ENCODE data around the gene MEA1. TPM values are rescaled to one million over a fixed set of nuclear protein-coding genes. Genes with fewer than 3 reads are reported as not detected.

Gene MEA1
- 93.9 to 110 TPM (median 98.0 TPM) in 5 replicates for total RNA-seq (2022; extraction: Qiagen RNA extraction)

DNA sequence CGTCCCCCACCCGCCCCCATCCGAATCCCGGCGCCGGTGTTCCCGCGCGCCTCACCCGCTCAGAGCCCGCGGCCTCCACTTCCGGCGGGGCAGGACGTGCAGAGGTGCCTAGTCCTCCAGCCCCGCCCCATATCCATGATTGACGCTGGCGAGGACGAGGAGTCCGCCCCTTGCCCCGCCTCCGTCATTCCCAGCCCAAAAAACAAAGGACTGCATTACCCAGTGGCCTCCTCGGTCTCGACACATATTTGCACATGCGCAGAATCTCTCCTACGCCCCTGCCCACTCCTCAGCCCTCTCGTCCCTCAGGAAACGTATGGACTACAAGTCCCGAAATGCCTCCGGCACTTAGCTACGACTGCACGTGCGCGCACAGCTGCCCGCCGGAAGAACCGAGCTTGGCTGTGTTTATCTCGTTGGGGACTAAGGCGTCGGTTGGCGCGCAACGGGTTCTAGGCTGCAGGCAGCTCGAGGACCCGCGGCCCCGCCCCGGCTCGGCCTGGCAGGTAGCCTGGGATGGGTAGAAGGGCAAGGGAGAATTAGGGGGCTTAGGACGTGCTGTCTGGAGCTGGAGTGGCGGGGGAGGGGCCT, at the start of gene MEA1, which contains the start of gene KLHDC3:
MEA1 (minus strand) TSS at position 104 of the 591 bp plus-strand sequence. CDS start 133 bp downstream, outside the sequence.
KLHDC3 (plus strand) TSS at position 407 of the 591 bp plus-strand sequence. CDS start 2,944 bp downstream, outside the sequence.

DNA sequence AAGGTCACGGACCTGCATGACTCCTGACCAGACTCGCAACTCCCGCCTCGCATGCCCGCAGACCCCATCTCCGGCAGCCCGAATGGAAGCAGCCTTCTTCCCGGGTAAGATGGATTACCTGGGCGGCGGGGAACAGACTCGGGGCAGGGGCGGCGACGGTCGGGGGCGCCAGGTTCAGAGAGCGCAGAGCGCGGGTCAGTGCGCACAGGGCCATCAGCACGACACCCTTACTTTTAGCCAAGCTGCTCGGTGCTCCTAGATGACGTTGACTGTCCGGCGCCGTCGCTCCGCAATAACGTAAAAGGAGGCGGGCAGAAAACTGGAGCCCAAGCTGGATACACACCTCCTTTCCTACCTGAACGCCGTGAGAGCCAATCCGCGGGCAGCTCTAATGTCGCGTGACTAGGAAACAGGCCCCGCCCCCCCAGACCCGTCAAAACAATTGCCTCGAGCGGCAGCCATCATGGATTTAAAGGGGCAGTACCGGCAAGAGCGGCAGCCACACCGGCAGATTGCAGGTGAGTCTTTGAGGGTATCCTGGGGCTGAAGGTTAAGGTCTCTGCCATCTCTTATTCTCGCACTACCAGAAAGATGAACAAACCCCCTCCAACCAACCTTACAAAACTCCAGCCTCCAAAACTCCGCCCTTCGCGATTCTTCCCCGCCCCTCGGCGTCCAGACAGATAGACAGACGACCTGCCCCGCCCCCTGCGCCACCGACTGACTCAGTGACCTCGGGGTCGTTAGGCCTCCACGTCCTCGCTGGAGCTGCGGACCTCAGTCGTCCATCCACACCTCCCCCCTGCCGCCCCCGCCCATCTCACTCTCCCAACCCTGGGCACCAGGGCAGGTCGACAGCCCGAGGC, 45.7 kb upstream of the MEA1 start, which contains the start of the genes KLC4 and MRPL2:
KLC4 (plus strand) TSS at position 464 of the 866 bp plus-strand sequence. CDS start 1,705 bp downstream, outside the sequence.
MRPL2 (minus strand) TSS at position 267 of the 866 bp plus-strand sequence; CDS start at position 214, 53 bp downstream.

DNA sequence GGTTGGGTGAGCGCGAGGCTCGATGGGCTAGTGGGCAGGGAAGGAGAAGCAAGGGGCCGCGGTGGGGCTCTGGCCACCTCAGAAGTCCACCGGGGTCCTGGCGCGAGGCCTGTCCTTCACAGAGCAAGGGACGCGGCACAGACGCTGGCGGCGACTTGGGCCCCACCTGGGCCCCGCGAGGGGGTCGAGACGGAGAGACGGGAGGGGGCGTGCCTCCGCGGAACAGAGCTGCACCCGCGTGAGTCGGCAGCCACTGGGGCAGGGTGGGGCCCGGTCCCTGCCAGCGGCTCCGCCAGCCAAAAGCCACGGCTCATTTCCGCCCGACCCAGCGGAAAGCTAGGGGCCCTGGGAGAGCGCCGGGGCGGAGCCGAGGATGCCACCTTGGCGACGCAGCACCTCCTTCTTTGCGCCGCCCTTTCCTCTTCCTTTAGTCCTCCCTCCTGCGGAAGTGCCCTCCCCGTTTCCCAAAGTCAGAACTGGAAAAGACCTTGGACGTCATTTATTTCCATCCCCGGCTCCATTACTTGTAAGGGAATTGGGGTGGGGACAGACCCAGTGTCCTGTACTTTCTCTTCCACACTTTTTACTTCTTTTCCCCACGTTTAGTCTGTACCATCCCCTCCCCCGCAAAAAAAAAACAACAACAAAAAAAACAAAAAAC, 39.9 kb upstream of the MEA1 start, which contains the start of gene CUL7:
CUL7 (minus strand) TSS at position 307 of the 661 bp plus-strand sequence. CDS start 1,063 bp downstream, outside the sequence.

DNA sequence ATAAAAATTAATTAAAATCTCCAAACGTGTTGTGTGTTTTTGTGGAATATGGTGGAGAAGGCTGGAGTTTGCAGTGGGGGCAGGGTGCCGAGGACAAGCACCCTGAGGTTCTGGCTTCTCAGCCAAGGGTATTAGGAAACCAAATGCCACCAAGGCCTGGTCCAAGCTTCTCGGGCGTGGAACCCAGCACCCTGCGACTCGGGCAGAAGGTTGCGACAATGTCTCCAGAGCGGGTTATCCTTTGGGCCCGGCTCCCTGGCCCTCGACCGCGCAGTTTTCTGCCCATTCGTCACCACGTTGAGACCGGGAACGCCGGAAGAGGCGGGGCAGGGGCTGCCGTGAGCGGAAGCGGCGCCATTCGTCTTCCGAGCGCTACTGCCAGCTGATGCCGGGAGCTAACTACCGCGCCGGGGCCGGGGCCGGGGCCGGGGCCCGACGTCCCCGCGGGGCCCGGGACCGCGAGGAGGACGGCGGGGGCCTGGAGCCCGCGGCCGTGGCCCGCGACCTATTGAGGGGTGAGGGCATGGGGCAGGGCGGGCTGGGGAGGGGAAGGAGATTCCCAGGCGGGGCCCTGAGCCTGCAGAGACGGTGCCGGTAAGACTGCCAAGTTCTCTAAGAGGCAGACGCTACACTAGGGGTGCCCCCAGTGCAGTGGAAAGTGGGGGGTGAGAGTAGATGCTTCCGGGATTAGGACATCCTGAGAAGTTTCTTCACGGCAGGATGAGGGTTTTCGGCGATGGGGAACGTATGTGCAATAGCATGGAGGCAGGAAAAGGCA, 7.7 kb upstream of the MEA1 start, which contains the start of gene RRP36:
RRP36 (plus strand) TSS at position 354 of the 778 bp plus-strand sequence; CDS start at position 386, 32 bp downstream.

DNA sequence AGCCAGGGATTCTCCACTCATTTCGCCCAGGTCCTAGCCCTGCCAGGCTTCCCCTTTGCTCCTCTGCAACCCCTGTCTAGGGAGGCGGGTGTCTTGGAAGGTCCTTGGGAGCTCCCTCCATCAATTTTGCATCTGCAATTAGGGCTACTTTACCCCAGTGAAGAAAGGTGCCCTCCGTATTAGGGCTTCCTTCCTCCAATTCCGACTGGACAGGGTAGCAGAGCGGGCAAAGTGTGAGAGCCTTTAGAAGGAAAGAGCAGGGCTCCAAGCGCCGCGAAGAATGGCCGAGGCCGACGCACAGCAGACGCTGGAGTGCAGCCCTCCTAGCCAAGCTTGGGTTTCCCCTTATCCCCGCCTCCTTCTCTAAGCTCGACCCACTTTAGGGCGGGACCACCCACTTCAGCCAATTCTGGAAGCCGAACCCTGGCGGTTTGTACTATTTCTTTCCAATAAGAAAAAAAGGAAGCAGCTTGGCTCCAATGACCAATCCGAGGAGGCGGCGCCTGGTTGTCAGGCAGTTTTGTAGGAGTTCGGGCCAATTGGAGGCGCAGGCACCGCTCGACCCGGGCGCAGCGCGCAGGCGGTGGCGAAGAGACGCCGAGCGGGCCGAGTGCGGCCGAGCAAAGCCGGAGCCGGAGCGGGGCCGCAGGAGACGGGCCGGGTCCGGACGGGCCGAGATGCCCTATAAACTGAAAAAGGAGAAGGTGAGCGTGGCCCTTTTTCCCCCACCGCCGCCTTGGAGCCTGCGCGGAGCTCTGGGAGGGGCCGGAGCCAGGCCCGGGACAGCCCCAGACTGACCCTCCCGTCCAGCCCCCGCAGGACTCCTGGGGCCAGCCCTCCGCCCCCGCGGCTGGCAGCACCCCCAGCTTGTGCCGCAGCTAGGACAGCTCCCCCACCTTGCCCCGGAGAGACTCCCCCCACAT, 29.5 kb downstream of the MEA1 start, which contains the start of gene PPP2R5D:
PPP2R5D (plus strand) TSS at position 570 of the 923 bp plus-strand sequence; CDS start at position 678, 108 bp downstream.

DNA sequence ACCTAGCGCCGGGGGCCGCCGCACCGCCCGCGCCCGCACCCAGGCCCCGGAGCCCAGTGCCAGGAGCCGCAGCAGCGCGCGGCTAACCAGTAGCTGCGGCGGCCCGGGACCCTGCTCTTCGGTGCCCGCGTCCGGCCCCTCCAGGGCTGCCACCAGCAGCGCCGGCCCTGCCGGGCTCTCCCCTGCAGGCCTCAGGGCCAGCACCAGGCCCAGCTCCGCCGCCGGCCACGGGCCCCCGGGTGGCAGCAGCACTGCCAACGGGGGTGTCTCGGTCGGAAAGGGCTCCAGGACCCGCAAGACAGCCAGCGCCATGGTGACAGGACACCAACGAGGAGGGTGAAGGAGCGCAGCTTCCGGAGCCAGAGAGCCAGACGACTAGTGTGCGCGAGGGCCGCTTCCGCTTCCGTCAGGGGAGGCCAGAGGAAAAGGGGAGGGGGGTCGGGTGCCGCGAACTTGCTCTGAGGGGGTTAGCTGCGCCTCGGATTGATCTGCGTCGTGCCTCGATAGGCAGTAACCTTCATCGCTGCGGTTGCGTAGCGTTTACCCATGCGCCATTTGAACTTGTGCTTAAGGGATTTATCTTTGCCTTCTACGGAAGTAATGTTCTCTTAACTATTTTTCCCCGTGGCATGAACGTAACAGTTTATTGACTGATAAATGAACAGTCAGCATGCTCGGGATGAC, 34.8 kb downstream of the MEA1 start, which contains the start of gene PEX6:
PEX6 (minus strand) TSS at position 343 of the 684 bp plus-strand sequence; CDS start at position 312, 31 bp downstream.

Other genes starting within 250 kb of the MEA1 start
- 2.5 to 3.7 TPM (median 3.2 TPM) in 5 replicates for gene BICRAL, start 231.9 kb downstream of the MEA1 start, total RNA-seq (2022; extraction: Qiagen RNA extraction)
- gene RPL7L1, start 134.3 kb downstream of the MEA1 start, total RNA-seq (2022; extraction: Qiagen RNA extraction), result 63.6 to 78.7 TPM (median 69.2 TPM) in 5 replicates
- not detected in 5 replicates for gene PTCRA, start 97.9 kb downstream of the MEA1 start, total RNA-seq (2022; extraction: Qiagen RNA extraction)
- gene CNPY3, start 84.5 kb downstream of the MEA1 start, total RNA-seq (2022; extraction: Qiagen RNA extraction), result 33.9 to 43.7 TPM (median 41.4 TPM) in 5 replicates
- 0.08 to 0.19 TPM (median 0.13 TPM) in 4 of 5 replicates, not detected in the other for gene GNMT, start 53.2 kb downstream of the MEA1 start, total RNA-seq (2022; extraction: Qiagen RNA extraction)
- gene PEX6, start 34.8 kb downstream of the MEA1 start, total RNA-seq (2022; extraction: Qiagen RNA extraction), result 5.8 to 10.5 TPM (median 10.1 TPM) in 5 replicates
- 28.4 to 31.5 TPM (median 29.7 TPM) in 5 replicates for gene PPP2R5D, start 29.4 kb downstream of the MEA1 start, total RNA-seq (2022; extraction: Qiagen RNA extraction)
- gene KLHDC3, start 303 bp upstream of the MEA1 start, total RNA-seq (2022; extraction: Qiagen RNA extraction), result 25.9 to 28.6 TPM (median 27.3 TPM) in 5 replicates
- 70.2 to 79.1 TPM (median 72.4 TPM) in 5 replicates for gene RRP36, start 7.7 kb upstream of the MEA1 start, total RNA-seq (2022; extraction: Qiagen RNA extraction)
- gene CUL7, start 39.9 kb upstream of the MEA1 start, total RNA-seq (2022; extraction: Qiagen RNA extraction), result 5.4 to 8.8 TPM (median 8.4 TPM) in 5 replicates
- gene MRPL2, start 45.5 kb upstream of the MEA1 start, total RNA-seq (2022; extraction: Qiagen RNA extraction), result 51.6 to 56.6 TPM (median 55.3 TPM) in 5 replicates
- 4.9 to 8.2 TPM (median 6.4 TPM) in 5 replicates for gene KLC4, start 45.7 kb upstream of the MEA1 start, total RNA-seq (2022; extraction: Qiagen RNA extraction)
- gene PTK7, start 62.4 kb upstream of the MEA1 start, total RNA-seq (2022; extraction: Qiagen RNA extraction), result 4.0 to 5.0 TPM (median 4.4 TPM) in 5 replicates
- gene SRF, start 157.3 kb upstream of the MEA1 start, total RNA-seq (2022; extraction: Qiagen RNA extraction), result 12.2 to 17.9 TPM (median 16.7 TPM) in 5 replicates
- gene CUL9, start 168.2 kb upstream of the MEA1 start, total RNA-seq (2022; extraction: Qiagen RNA extraction), result 6.1 to 9.7 TPM (median 9.2 TPM) in 5 replicates
- gene DNPH1, start 215.5 kb upstream of the MEA1 start, total RNA-seq (2022; extraction: Qiagen RNA extraction), result 77.1 to 92.6 TPM (median 87.3 TPM) in 5 replicates
- 0.02 to 0.07 TPM (median 0.05 TPM) in 5 replicates for gene TTBK1, start 229.5 kb upstream of the MEA1 start, total RNA-seq (2022; extraction: Qiagen RNA extraction)